Globus pallidus (tissue), 1 donor: ENCODE results near the gene TENM3.

Source experiments
- DNase-seq: peaks from one replicate; pipeline ENCODE4 v3.0.0-alpha.2; 2015; ENCODE audit warnings: low spot score

TENM3 gene

GRCh38 chr4:182688081-182688480, 444.9 kb downstream of the TENM3 start:
- DNase-seq: no peak

- DNase-seq: no peak
Observed at GRCh38 chr4:182694551-182694950, 451.3 kb downstream of the TENM3 start.

- DNase-seq: no peak
Observed at GRCh38 chr4:182695009-182695408, 451.8 kb downstream of the TENM3 start.

GRCh38 chr4:182695842-182696241, 452.6 kb downstream of the TENM3 start:
- DNase-seq: no peak

- no peak for DNase-seq
Observed at GRCh38 chr4:182697094-182697493, 453.9 kb downstream of the TENM3 start.

GRCh38 chr4:182698212-182698611, 455.0 kb downstream of the TENM3 start:
- DNase-seq: no peak

GRCh38 chr4:182699201-182699600, 456.0 kb downstream of the TENM3 start:
- DNase-seq: no peak

GRCh38 chr4:182699795-182700194, 456.6 kb downstream of the TENM3 start:
- no peak for DNase-seq

GRCh38 chr4:182700362-182701160, 457.4 kb downstream of the TENM3 start:
- no peak for DNase-seq

- no peak for DNase-seq
Observed at GRCh38 chr4:182704077-182704476, 460.9 kb downstream of the TENM3 start.

GRCh38 chr4:182704948-182705347, 461.7 kb downstream of the TENM3 start:
- no peak for DNase-seq

GRCh38 chr4:182705389-182705788, 462.2 kb downstream of the TENM3 start:
- DNase-seq: no peak

- DNase-seq: no peak
Observed at GRCh38 chr4:182711211-182711610, 468.0 kb downstream of the TENM3 start.

GRCh38 chr4:182715548-182715947, 472.3 kb downstream of the TENM3 start:
- no peak for DNase-seq

- DNase-seq: no peak
Observed at GRCh38 chr4:182716192-182716591, 473.0 kb downstream of the TENM3 start.

- DNase-seq: no peak
Observed at GRCh38 chr4:182717788-182718583, 474.8 kb downstream of the TENM3 start.

- DNase-seq: no peak
Observed at GRCh38 chr4:182724414-182724813, 481.2 kb downstream of the TENM3 start.

- no peak for DNase-seq
Observed at GRCh38 chr4:182729516-182729915, 486.3 kb downstream of the TENM3 start.

- no peak for DNase-seq
Observed at GRCh38 chr4:182730791-182731190, 487.6 kb downstream of the TENM3 start.

GRCh38 chr4:182736207-182736606, 493.0 kb downstream of the TENM3 start:
- no peak for DNase-seq

GRCh38 chr4:182738283-182739047, 495.3 kb downstream of the TENM3 start:
- DNase-seq: no peak

GRCh38 chr4:182740256-182740655, 497.1 kb downstream of the TENM3 start:
- DNase-seq: no peak

- DNase-seq: no peak
Observed at GRCh38 chr4:182741054-182741453, 497.9 kb downstream of the TENM3 start.
